Progenitor cell of endocrine pancreas (in vitro differentiated cells): ENCODE measurements around the gene FRMD6. TPM values are rescaled to one million over a fixed set of nuclear protein-coding genes. Genes with fewer than 3 reads are reported as not detected.

Experiments
- DNase-seq: peaks from one replicate; pipeline ENCODE4 v3.0.0; 2021; ENCODE audit warnings: low spot score; ENCODE audit not compliant: unreplicated experiment
- H3K27ac Mint-ChIP-seq: 2 replicates; pipeline ENCODE4 v1.8.0; 2021; ENCODE audit warnings: mild to moderate bottlenecking, moderate library complexity, mixed read lengths
- H3K27me3 Mint-ChIP-seq: 2 replicates; pipeline ENCODE4 v1.8.0; 2021; ENCODE audit warnings: mixed read lengths
- H3K36me3 Mint-ChIP-seq: 2 replicates; pipeline ENCODE4 v1.8.0; 2022; ENCODE audit warnings: mixed read lengths; ENCODE audit not compliant: insufficient read depth
- H3K4me1 Mint-ChIP-seq: 2 replicates; pipeline ENCODE4 v1.8.0; 2021; ENCODE audit warnings: low read depth, mixed read lengths
- H3K4me3 Mint-ChIP-seq: 2 replicates; pipeline ENCODE4 v1.8.0; 2021; ENCODE audit warnings: low read depth, mild to moderate bottlenecking, moderate library complexity, mixed read lengths
- H3K9me3 Mint-ChIP-seq: 2 replicates; pipeline ENCODE4 v1.8.0; 2021; ENCODE audit warnings: low read depth, mixed read lengths
- CTCF ChIP-seq: fragments of 200-600 bp; sonication (generic); IDR thresholded peaks from one replicate; pipeline ENCODE4 v1.5.0; 2021; ENCODE audit warnings: antibody characterized with exemption, mild to moderate bottlenecking; ENCODE audit not compliant: unreplicated experiment
- total RNA-seq: library from RNA; stranded (reverse); gene quantifications from 2 replicates; pipeline ENCODE4 v1.2.1, GENCODE V29; 2021

Gene FRMD6
- total RNA-seq, 1 donor from 2014 or later: 40.7 TPM

GRCh38 chr14:51613416-51613815, 38.3 kb upstream of the FRMD6 start:
- no peak for DNase-seq
- no peaks in the 10 kb centered on the region for H3K27me3 Mint-ChIP-seq
- no peaks in the 10 kb centered on the region for H3K9me3 Mint-ChIP-seq
- TF ChIP-seq CTCF: no peak
- no peak overlapping the region for H3K27ac Mint-ChIP-seq
- H3K4me1 Mint-ChIP-seq: peaks cover 34% of the 10 kb centered on the region
- no peak overlapping the region for H3K4me3 Mint-ChIP-seq
- H3K36me3 Mint-ChIP-seq: no peaks in the 10 kb centered on the region

- Mint-ChIP-seq H3K4me1 (peaks cover 26% of the 10 kb centered on the region), H3K27me3 (no peaks in the 10 kb centered on the region), H3K27ac (no peak overlapping the region), H3K4me3 (no peak overlapping the region), H3K36me3 (no peaks in the 10 kb centered on the region), H3K9me3 (no peaks in the 10 kb centered on the region)
- no peak for DNase-seq
- no peak for TF ChIP-seq CTCF
These were observed 37.0 kb upstream of the FRMD6 start for GRCh38 chr14:51614707-51615106.

- Mint-ChIP-seq H3K4me3 (no peak overlapping the region), H3K27ac (peak overlapping the region; percentile 89), H3K4me1 (peaks cover 26% of the 10 kb centered on the region), H3K36me3 (no peaks in the 10 kb centered on the region), H3K9me3 (no peaks in the 10 kb centered on the region), H3K27me3 (no peaks in the 10 kb centered on the region)
- no peak for TF ChIP-seq CTCF
- DNase-seq: no peak
These were observed 35.5 kb upstream of the FRMD6 start for GRCh38 chr14:51616256-51616655.

- TF ChIP-seq CTCF: no peak
- Mint-ChIP-seq H3K27me3 (no peaks in the 10 kb centered on the region), H3K36me3 (no peaks in the 10 kb centered on the region), H3K9me3 (no peaks in the 10 kb centered on the region), H3K27ac (peak overlapping the region; percentile 89), H3K4me3 (peak overlapping the region; percentile 19), H3K4me1 (peaks cover 26% of the 10 kb centered on the region)
- DNase-seq: no peak
These were observed 34.8 kb upstream of the FRMD6 start for GRCh38 chr14:51616724-51617409.

GRCh38 chr14:51619561-51619960, 32.1 kb upstream of the FRMD6 start:
- H3K4me1 Mint-ChIP-seq: peaks cover 19% of the 10 kb centered on the region
- no peak for DNase-seq
- no peak for TF ChIP-seq CTCF
- H3K4me3 Mint-ChIP-seq: no peak overlapping the region
- no peak overlapping the region for H3K27ac Mint-ChIP-seq
- no peaks in the 10 kb centered on the region for H3K36me3 Mint-ChIP-seq
- H3K9me3 Mint-ChIP-seq: peaks cover 4% of the 10 kb centered on the region
- no peaks in the 10 kb centered on the region for H3K27me3 Mint-ChIP-seq
